HG03432 (cell line): ENCODE results near the gene ADAM12.

Experiments
- ATAC-seq: cut with Tn5 transposase; IDR thresholded peaks from one replicate; pipeline ENCODE4 v1.9.1; 2021; ENCODE audit warnings: mild to moderate bottlenecking, moderate library complexity; ENCODE audit not compliant: unreplicated experiment

Gene ADAM12

DNA sequence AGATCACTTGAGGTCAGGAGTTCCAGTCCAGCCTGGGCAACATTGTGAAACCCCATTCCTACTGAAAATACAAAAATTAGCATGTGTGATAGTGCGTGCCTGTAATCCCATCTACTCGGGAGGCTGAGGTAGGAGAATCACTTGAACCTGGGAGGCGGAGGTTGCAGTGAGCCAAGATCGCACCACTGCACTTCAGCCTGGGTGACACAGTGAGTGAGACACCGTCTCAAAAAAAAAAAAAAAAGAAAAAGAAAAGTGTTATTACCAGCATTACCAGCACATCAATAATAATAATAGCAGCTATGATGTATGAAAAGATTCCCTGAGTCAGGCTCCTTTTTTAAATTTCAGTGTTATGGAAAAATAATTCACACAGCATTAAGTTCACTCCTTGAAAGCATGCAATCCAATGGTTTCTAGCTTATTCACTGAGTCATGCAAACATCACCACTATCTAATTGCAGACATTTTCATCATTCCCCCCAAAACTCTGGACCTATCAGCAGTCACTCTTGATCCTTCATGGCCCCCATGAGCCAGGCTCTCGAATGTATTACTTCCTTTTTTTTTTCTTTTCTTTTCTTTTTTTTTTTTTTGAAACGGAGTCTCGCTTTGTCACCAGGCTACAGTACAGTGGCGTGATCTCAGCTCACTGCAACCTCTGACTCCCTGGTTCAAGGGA, 263.5 kb downstream of the ADAM12 start:
- ATAC-seq: no peak

DNA sequence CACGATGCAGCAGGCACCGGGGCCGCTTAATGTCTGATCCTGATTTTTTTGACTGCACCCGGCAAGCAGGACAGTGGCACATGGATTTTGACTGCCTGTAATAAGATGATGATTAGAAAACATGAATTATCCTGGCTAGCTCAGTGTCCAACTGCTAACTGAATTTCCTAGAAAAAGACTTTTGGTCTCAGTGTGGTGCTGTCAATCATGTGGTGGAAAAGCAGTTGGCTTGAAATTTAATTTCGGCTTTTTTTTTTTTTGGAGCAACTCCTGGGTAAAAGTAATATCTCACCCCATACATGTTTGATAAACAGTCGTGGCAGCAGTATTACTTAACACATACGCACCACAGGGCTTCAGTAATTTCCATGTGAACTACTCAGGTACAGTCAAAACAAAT, 264.2 kb downstream of the ADAM12 start:
- no peak for ATAC-seq

- ATAC-seq: no peak
Measured at GRCh38 chr10:126123466-126123865, 264.8 kb downstream of the ADAM12 start.

DNA sequence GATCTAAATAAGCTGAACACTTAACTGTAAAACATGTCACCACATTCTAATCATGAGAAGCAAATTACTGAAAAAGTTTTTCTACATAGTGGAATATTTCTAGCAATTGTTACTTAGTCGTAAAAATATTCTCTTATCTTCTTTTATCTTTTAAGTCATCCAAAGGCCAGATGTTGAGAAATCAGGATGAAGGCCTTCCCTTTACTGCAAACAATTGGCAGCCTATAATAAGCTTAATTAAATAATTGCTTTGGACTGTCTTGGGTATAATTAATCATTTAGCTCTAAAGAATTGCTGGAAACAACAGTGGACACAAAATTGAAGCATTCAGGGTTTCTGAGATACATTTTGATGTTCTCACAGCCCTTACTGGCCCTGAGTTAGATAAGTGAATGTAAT, 265.4 kb downstream of the ADAM12 start:
- no peak for ATAC-seq

GRCh38 chr10:126119599-126119998, 268.7 kb downstream of the ADAM12 start:
- ATAC-seq: no peak

- ATAC-seq: no peak
Measured at GRCh38 chr10:126118476-126118875, 269.8 kb downstream of the ADAM12 start.

DNA sequence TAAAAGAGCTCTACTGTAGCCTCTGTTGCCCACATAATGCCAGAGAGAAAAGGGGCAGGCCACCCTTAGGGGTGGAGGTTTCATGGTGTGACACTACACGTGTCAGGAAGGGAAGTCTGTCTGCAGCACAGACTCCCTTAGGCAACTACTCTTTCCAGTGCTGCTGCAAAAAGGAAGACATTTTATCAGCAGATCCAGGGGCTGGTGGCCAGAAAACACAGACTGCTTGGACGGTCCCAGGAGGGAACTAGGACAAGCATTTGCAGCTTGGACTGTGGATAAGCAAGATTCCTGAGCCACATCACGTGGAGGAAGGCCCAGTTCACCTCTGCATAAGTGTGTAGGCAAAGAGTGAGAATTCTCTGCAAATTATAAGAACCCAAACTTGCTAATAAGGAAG, 271.1 kb downstream of the ADAM12 start:
- ATAC-seq: no peak

- no peak for ATAC-seq
Measured at GRCh38 chr10:126115886-126116285, 272.4 kb downstream of the ADAM12 start.

DNA sequence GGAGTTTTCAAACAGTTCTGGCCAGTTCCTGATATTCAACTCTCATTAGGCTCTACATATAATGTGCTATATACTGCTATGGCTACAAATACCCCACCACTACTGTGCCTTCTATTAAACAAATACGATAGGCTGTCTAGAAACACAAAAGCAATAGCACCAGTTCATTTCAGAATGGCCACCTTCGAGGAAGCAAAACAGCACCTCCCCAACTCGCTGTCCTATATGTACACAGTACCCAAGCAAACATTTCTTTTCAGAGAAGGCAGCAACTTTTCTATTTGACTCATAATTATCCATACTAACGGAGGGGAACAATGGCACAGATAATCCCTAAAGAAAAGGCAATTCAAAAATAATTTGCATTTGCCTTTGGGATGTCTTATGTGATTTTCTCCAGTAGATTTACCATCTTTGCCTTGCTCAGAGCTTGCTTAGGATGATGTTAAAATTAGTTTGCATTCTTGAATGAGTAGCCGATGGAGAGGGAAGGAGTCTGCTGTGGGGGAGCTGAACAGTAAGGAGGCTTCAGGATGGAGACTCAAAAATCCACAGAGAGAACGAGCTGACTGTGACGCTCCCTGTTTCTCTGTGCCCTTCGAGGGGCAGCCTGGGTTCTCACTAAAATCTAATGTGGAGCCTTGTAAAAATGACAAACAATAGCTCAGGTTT, 273.3 kb downstream of the ADAM12 start:
- ATAC-seq: no peak

DNA sequence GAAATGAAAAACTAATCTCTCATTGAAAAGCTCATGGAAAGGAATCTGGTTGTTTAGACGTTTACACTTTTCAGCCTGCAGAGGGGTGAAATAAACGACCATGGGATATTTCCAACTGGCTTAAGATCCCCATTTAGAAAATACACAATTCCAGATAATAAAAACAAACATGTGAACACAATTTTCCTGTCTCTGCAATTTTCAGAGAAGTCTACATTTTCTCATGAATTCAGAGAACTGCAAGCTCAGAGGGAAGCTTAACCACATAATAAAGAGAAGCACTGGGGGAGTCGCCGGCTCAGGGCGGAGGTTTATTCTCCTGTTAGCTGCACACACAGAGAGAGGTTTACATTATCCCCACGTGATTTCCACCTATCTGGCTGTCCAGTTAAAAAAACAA, 276.8 kb downstream of the ADAM12 start:
- no peak for ATAC-seq

DNA sequence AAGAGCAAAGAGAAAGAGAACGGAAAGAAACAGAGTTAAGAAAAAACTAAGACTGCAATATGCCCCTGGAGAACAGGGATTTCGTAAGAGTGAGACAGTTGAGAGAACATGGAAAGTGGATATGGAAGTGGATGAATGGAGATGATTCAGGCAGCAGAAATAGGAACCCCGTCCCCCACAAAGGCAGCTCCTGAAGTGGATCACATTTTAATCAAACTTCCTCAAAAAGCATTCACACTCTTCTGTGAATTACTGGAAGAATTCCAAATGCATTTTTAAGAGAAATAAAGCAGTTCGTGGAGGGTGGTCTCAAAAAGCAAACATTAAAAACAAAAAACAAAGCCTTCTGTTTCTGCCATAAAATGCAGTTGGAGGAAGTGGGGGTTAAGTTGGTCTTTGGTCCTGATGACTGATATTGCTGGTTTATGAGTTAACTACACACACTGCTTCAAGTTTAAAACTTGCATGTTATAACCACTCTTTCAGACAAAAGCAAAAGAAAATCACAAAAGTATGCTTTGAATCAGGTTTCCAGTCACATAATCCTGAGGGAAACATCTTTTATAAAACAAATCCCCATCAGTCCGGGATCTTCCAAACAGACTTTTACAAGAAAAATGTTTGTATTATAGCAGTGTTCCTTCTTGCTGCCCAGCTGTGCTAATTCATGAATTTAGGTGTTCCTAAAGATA, 277.6 kb downstream of the ADAM12 start:
- no peak for ATAC-seq

DNA sequence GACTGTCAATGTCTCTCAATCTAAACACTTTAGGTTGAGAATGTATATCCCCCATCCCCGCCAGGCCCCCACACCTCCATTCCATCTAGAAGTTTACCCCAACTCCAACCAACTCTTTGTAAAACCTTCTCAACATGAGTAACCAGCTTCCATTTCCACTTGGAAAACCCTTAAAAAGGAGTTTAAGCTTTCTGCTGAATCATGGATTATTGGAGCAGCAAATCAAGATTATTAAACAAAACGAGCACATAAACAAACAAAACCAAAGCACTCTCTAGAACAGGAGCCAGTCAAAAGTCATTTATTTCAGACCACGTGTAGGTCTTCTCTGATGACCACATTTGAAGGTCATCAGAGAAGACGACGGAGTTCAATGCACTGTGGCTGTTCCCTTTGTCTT, 278.4 kb downstream of the ADAM12 start:
- no peak for ATAC-seq

GRCh38 chr10:126108693-126109092, 279.6 kb downstream of the ADAM12 start:
- ATAC-seq: no peak

GRCh38 chr10:126104767-126105166, 283.5 kb downstream of the ADAM12 start:
- ATAC-seq: no peak

DNA sequence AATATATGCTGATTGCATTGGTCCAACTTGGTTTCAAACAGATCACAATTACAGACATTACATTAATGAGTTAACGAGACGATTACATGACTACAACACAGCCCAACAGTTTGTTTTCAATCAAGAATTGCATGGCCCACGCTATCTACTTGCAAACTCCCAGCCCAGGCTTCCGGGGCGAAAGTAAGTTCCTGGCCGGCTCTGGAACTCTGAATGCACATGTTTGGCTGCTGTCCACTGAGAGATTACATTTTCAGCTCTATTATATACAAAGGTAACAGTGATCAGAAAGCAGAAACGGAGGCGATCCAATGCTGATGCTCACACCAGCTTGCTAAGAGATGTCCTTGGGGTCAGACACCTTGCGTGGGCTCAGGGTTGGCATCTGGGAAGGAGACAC, 285.6 kb downstream of the ADAM12 start:
- ATAC-seq: no peak

GRCh38 chr10:126101736-126102135, 286.5 kb downstream of the ADAM12 start:
- peak; percentile 84 for ATAC-seq

- ATAC-seq: no peak
Measured at GRCh38 chr10:126101325-126101724, 287.0 kb downstream of the ADAM12 start.

DNA sequence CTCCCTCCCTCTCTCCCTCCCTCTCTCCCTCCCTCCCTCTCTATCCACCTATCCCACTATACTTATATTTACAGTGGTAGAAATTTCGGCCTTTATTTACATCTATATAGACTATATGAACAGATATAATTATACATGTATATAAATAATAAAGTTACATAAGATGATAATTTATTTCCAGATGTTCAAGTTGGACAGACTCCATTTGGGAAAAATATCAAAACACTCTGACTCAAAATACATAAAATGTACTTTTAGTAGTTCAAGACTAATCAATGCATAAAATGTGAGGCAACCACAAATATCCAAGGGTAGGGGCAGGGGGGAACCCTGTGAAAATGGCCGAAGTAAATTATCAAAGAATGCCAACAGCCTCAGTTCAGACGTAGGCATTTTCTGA, 288.9 kb downstream of the ADAM12 start:
- ATAC-seq: no peak

DNA sequence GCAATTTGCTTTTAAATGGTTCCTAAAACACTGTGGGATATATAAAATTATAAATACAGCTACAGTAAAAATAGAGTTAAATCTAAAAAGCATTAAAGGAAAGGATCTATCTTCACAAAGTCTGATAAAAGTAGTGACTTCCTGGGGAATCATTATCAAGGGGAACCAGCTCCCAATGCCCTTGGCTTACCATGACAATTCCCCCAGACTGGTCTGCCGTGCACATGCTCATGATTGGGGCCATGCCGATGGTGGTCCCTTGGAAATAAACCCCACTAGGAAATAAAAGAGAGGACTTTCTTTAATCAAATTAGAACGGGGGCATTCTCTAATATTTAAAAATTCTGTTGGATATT, 290.1 kb downstream of the ADAM12 start:
- ATAC-seq: no peak

DNA sequence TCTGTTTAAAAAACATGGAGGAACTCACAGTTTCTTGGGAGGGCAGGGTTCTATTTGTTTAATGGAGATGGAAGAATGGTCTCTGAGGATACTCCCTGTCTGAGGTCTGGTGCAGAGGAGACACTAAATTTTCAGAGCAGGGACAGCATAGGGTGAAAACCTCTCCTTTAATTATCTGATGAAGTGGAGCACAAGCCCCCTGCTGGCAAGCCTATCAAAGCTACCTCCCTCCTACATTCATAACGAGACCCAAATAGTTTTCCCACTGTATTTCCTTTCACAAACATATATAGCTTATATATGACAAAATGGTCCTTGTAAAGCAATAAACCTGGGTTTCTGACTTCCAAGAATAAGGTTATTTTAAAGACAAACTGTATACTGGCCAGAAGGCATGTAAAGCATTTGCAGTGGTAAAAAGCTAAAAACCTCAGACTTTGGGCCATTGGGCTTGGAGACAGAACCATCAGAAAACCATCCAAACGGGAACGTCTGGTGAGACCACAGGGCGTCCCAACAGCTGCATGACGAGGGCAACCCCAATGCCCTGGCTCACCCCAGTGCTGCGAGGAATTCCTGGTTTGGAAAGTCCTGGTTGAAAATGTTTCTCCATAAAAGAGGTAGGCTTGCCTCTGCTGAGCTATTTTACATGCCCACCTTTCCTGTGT, 290.6 kb downstream of the ADAM12 start:
- ATAC-seq: no peak

DNA sequence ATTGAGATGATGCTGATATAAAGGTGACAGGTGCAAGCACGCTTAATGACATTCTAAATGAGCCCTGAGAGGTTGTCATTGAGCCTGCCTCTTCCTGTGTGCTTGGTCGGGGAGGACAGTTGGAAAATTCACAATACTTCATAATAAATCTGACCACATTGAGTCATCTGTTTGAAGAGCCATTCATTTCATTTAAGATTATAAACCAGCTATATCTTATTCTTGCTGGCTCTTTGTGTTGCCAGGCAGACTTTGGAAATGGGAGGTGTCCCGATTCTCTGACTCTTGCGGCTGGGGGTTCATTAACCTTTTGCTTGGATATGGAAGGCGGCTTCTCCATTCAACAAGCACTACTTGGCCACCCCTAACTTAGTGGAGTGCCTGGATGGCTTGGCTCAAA, 293.7 kb downstream of the ADAM12 start:
- ATAC-seq: no peak
